KBM-7 (cell line): Measurements from ENCODE around the gene PATJ.
"Not testable (repeated sequence)": the region's sequence is repeated elsewhere in the genome, so short reads cannot be mapped to it uniquely, and the experiment has no call there.

Experiments used
- DNase-seq: peaks from one replicate; pipeline ENCODE4 v3.0.0-alpha.2; 2015
- in situ Hi-C: fragments of 300-500 bp; cut with MboI; formaldehyde crosslinking; loops from 2 replicates; pipeline ENCODE4 v1.14.3; 2020; ENCODE audit warnings: low sequenced_read_pairs, low pct_unique_long_range_greater_than_20kb, mixed read lengths

PATJ gene

GRCh38 chr1:62110198-62110817 is 368.0 kb downstream of the PATJ start:
- in situ Hi-C loops = no loop called here
- DNase-seq = no peak

- in situ Hi-C loops = no loop called here
- DNase-seq = no peak
Measured at GRCh38 chr1:62111084-62111483, 368.8 kb downstream of the PATJ start.

GRCh38 chr1:62113507-62113906 is 371.2 kb downstream of the PATJ start:
- DNase-seq = no peak
- in situ Hi-C loops = no loop called here

GRCh38 chr1:62117018-62117750 is 374.9 kb downstream of the PATJ start:
- in situ Hi-C loops = no loop called here
- no peak for DNase-seq

- in situ Hi-C loops = no loop called here
- no peak for DNase-seq
Measured at GRCh38 chr1:62126579-62127290, 384.5 kb downstream of the PATJ start.

GRCh38 chr1:62128745-62129144 is 386.5 kb downstream of the PATJ start:
- in situ Hi-C loops = no loop called here
- no peak for DNase-seq

- in situ Hi-C loops = no loop called here
- DNase-seq = no peak
Measured at GRCh38 chr1:62131093-62131725, 388.9 kb downstream of the PATJ start.

- DNase-seq = no peak
- in situ Hi-C loops = no loop called here
Measured at GRCh38 chr1:62138029-62138428, 395.7 kb downstream of the PATJ start.

- in situ Hi-C loops = no loop called here
- no peak for DNase-seq
Measured at GRCh38 chr1:62139410-62139809, 397.1 kb downstream of the PATJ start.

- in situ Hi-C loops = no loop called here
- DNase-seq = no peak
Measured at GRCh38 chr1:62140666-62141065, 398.4 kb downstream of the PATJ start.

- in situ Hi-C loops = no loop called here
- no peak for DNase-seq
Measured at GRCh38 chr1:62142496-62142895, 400.2 kb downstream of the PATJ start.

- in situ Hi-C loops = no loop called here
- DNase-seq = peak; percentile 66
Measured at GRCh38 chr1:62144238-62144831, 402.1 kb downstream of the PATJ start.

- in situ Hi-C loops = no loop called here
Measured at GRCh38 chr1:62159940-62160348, 417.7 kb downstream of the PATJ start.

GRCh38 chr1:62161711-62162110 is 419.4 kb downstream of the PATJ start:
- in situ Hi-C loops = no loop called here
- DNase-seq = no peak

More at GRCh38 chr1:62159940-62160348, 417.7 kb downstream of the PATJ start:
- DNase-seq = peak; percentile 9

GRCh38 chr1:62170380-62170779 is 428.1 kb downstream of the PATJ start:
- in situ Hi-C loops, DNase-seq: not testable (repeated sequence)

GRCh38 chr1:62175568-62176179 is 433.4 kb downstream of the PATJ start:
- in situ Hi-C loops = no loop called here
- DNase-seq = peak; percentile 58

GRCh38 chr1:62176597-62177312 is 434.5 kb downstream of the PATJ start:
- no peak for DNase-seq
- in situ Hi-C loops = no loop called here

- no peak for DNase-seq
- in situ Hi-C loops = no loop called here
Measured at GRCh38 chr1:62177621-62178020, 435.3 kb downstream of the PATJ start.
